Bronchus fibroblast of lung (primary cell): Measurements from ENCODE around the gene BMP7. TPM values are rescaled to one million over a fixed set of nuclear protein-coding genes. Genes with fewer than 3 reads are reported as not detected.

ENCODE experiments used
- total RNA-seq: library from RNA; depleted of rRNA; stranded (reverse); fragments of >200 nt; gene quantifications from 2 replicates; pipeline ENCODE4 v1.2.3, GENCODE V29; 2015

BMP7 gene
- total RNA-seq: not detected in 2 replicates

DNA sequence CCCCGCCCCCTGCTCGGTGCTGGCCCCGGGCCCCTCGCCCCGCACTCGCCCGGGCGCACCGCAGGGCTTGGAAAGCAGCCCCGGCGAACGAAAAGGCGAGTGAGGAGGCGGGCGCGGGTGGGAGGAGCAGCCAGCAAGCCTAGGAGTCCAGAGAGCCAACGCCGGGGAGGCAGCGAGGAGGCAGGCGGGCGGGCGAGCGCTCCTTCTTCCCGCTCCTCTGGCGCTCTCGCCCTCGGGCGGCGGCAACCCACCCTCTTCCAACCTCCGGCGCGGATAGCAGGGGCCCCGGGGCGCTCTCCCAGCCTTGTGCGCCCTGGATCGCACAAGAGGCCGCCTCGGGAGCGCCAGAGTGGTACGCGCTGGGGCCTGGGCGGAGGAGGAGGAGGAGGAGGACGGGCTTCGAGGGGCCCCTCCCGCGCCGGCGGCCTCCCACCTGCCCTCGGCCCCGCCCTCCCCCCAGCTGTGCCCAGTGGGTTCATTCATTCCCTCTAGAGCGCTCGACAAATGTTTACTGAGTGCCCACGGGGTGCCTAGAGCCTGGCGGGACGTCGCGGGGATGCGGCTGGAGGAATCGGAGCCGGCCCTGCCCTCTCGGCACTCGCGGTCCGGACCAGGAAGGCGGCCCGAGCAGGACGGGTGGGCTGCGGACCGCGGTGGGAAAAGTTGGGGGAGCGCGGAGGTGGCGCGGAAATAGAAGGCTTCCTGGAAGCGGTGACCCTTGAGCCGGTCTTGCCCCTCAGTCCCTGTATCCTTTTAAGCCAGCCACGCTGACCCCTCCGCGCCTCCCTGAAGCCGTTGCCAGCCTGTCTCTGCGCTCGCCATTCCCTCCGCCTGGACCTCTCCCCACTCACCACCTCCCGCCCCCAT lies at the start of gene BMP7:
Gene BMP7, minus strand, starts transcription at position 351 of the 867 bp plus-strand sequence. CDS start 519 bp downstream, outside the sequence.

Other genes starting within 250 kb of the BMP7 start
- not detected in 2 replicates for gene SPO11, start 63.2 kb upstream of the BMP7 start, total RNA-seq
- 34.5 and 36.1 TPM in 2 replicates for gene RAE1, start 84.6 kb upstream of the BMP7 start, total RNA-seq
- gene RBM38, start 124.8 kb upstream of the BMP7 start, total RNA-seq: 12.3 and 13.5 TPM in 2 replicates